ACC112 (cell line): ENCODE measurements around the gene TULP4.
A peak's percentile ranks its signal among the peaks of the same experiment; 100 is the strongest.

Experiments
- H2AFZ ChIP-seq: fragments of 200-600 bp; sonication (generic); one replicate; pipeline ENCODE4 v1.6.0; 2017; ENCODE audit warnings: antibody characterized with exemption, low read length; ENCODE audit not compliant: unreplicated experiment
- H3K27ac ChIP-seq: fragments of 200-600 bp; sonication (generic); 2 replicates; pipeline ENCODE4 v1.5.1; 2014; ENCODE audit warnings: low read depth, mild to moderate bottlenecking, antibody characterized with exemption, low read length, moderate library complexity
- H3K27me3 ChIP-seq: fragments of 200-600 bp; sonication (generic); 2 replicates; pipeline ENCODE4 v1.6.1; 2014; ENCODE audit warnings: mild to moderate bottlenecking, antibody characterized with exemption, low read length, moderate library complexity, mixed read lengths; ENCODE audit not compliant: insufficient read depth
- H3K36me3 ChIP-seq: fragments of 200-600 bp; sonication (generic); 2 replicates; pipeline ENCODE4 v1.6.1; 2016; ENCODE audit warnings: mild to moderate bottlenecking, antibody characterized with exemption, low read length, moderate library complexity, mixed read lengths; ENCODE audit not compliant: insufficient read depth
- H3K4me1 ChIP-seq: fragments of 200-600 bp; sonication (generic); one replicate; pipeline ENCODE4 v1.6.1; 2016; ENCODE audit warnings: low read length, mixed read lengths; ENCODE audit not compliant: insufficient read depth, unreplicated experiment, control insufficient read depth
- H3K4me3 ChIP-seq: fragments of 200-600 bp; sonication (generic); 2 replicates; pipeline ENCODE4 v1.5.1; 2014; ENCODE audit warnings: mild to moderate bottlenecking, low read depth, low read length
- H3K79me2 ChIP-seq: fragments of 200-600 bp; sonication (generic); one replicate; pipeline ENCODE4 v1.6.0; 2016; ENCODE audit warnings: low read length; ENCODE audit not compliant: control insufficient read depth, unreplicated experiment, insufficient read depth

TULP4 gene

DNA sequence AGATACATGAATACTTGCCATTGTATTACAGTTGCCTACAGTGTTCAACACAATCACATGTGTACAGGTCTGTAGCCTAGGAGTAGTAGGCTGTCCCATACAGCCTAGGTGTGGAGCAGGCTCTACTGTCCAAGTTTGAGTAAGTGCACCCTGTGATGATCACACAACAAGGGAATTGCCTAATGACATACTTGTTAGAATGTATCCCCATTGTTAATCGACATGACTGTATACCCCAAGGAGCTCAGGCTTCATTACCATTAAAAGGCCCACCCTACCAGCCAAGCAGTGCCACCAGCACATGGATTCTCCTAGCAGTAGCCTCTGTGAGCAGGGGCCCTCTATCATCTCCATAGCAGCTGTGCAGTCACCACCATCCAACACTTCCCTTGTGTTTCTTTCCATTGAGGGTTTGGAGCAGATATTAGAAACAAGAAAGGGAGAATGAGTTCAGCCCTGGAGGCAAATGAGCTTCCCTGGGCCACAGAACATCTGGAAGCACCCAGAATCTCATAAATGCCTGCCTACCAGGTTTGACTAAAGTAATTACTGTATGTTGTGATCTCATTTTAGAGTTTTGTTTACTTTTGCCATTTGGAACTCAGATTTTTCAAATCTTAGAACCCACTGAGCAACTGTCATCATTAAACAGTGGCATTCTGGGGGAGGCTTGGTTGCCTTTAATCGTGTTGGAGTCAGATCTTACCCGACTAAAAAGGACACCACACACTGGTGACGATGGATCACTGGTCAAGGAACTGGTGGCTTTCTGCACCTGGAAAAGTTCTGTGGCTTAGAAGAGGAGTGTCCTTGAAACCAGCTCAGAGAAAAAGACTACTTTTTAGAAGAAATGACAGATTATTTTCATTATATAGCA is 104.9 kb downstream of the TULP4 start:
- Histone ChIP-seq H2AFZ (no peak overlapping the region), H3K27ac (peak overlapping the region; percentile 68), H3K4me3 (no peak overlapping the region)

DNA sequence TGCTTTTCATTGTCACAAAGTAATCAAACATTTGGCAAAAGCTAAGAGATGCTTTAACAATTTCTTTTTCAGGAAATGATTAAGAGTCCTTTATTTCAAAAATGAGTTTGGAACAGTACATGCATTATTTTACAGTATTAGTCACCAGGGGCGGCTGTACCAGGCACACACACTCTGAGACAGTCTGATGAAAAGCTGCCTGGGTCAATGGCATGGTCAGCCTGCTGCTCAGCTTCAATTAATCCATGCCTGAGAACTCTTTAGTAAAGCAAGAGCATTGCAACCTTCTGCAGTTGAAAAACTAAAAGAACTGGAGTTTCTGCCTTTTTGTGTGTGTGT is 105.5 kb downstream of the TULP4 start:
- Histone ChIP-seq H2AFZ (no peak overlapping the region), H3K4me3 (no peak overlapping the region), H3K27me3 (no peaks in the 10 kb centered on the region), H3K27ac (peak overlapping the region; percentile 68), H3K36me3 (peaks cover 11% of the 10 kb centered on the region; the same call in 1 of the 2 replicates), H3K4me1 (peaks cover 18% of the 10 kb centered on the region), H3K79me2 (no peaks in the 10 kb centered on the region)

More for the DNA sequence above, 104.9 kb downstream of the TULP4 start:
- Histone ChIP-seq H3K79me2 (no peaks in the 10 kb centered on the region), H3K4me1 (peaks cover 18% of the 10 kb centered on the region), H3K27me3 (no peaks in the 10 kb centered on the region), H3K36me3 (peaks cover 11% of the 10 kb centered on the region; the same call in 1 of the 2 replicates)

DNA sequence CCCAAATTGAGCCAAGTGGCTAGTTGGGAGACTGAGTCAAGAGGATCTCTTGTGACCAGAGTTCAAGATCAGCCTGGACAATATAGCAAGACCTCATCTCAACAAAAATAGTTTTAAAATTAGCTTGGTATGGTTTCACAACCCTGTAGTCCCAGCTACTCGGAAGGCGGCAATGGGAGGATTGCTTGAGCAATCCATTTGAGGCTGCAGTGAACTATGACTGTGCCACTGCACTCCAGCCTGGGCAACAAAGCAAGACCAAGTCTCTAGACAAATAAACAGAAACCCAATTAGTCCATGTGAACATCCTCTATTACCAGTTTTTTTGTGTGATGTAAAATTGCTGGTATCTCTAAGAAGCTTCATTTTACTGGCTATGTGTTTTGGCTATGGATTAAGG is 106.2 kb downstream of the TULP4 start:
- no peak overlapping the region for H2AFZ ChIP-seq
- peaks cover 11% of the 10 kb centered on the region; the same call in 1 of the 2 replicates for H3K36me3 ChIP-seq
- H3K27ac ChIP-seq: no peak overlapping the region
- no peaks in the 10 kb centered on the region for H3K27me3 ChIP-seq
- H3K4me3 ChIP-seq: no peak overlapping the region
- H3K79me2 ChIP-seq: no peaks in the 10 kb centered on the region
- peaks cover 18% of the 10 kb centered on the region for H3K4me1 ChIP-seq

DNA sequence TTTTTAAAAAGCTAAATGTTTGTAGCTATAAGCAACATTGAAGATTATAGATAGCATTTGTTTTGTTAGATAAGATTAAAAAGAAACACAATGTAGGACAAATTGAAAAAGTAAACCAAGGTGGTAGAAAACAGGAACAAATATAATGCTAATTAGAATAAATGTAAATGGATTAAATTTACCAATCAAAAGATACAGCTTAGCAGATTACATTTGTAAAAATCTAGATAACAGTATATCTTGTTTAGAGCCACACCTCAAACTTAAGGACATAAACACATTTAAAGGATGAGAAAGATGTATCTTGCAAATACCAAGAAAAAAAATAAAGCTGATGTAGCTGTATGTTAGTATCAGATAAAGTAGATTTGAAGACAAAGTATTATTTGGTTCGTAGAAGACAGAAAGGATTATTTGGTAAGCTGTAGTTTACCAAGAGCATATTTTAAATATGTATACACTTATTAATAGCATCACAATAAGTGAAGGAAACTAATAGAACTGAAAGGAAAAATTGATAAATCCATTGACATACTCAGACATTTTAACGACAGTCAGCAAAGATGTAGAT is 107.2 kb downstream of the TULP4 start:
- Histone ChIP-seq H3K36me3 (peaks cover 11% of the 10 kb centered on the region; the same call in 1 of the 2 replicates), H2AFZ (no peak overlapping the region)

DNA sequence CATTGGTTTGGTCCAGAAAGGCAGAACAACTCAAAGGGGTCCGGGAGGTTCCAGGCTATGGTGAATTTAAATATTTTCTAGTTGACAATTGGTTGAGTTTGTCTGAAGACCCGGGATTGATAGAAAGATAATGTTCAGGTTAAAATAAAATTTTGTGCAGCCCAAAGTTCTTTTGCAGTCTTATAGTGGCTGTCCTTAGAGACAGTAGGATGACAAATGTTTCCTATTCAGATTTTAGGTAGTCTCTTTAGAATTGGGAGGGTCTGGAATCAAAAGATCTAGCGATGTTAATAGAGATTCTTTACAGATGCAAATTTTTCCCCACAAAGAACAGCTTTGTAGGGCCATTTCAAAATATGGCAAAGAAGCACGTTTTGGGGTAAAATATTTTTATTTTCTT is 109.1 kb downstream of the TULP4 start:
- no peak overlapping the region for H2AFZ ChIP-seq
- no peaks in the 10 kb centered on the region for H3K27me3 ChIP-seq
- H3K27ac ChIP-seq: no peak overlapping the region
- H3K4me1 ChIP-seq: peaks cover 18% of the 10 kb centered on the region
- no peaks in the 10 kb centered on the region for H3K79me2 ChIP-seq
- peaks cover 14% of the 10 kb centered on the region; the same call in 1 of the 2 replicates for H3K36me3 ChIP-seq
- no peak overlapping the region for H3K4me3 ChIP-seq

More for the DNA sequence above, 107.2 kb downstream of the TULP4 start:
- Histone ChIP-seq H3K79me2 (no peaks in the 10 kb centered on the region), H3K4me3 (no peak overlapping the region), H3K27ac (no peak overlapping the region), H3K4me1 (peaks cover 18% of the 10 kb centered on the region), H3K27me3 (no peaks in the 10 kb centered on the region)

DNA sequence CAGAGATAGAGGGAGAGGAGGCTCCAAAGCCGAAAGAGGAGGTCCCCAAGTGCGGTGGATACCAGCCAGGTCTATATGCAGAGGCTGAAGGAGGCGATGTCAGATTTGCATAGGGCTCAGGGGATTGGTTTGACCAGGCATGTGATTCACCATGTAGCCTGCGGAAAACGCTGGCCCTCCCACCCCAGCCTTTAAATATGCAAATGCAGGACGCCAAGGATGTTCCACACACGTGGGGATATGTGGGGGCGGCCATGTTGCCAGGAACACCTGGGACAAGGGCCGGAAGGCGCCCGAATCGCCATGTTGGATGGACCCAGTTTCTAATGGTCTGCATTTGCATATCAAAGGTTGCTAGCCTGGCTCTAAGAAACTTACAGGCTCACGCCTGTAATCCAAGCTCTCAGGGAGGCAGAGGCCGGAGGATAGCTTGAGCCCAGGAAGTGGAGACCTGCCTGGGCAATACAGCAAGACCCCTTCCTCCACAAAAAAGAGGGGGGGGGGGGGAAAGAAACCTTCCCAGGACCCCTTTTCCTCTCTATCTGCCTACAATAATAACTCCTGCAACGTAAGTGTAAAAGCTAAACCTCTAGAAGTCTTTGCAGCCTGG is 110.5 kb downstream of the TULP4 start:
- Histone ChIP-seq H3K27me3 (no peaks in the 10 kb centered on the region), H3K4me3 (no peak overlapping the region), H3K27ac (no peak overlapping the region), H2AFZ (no peak overlapping the region), H3K79me2 (no peaks in the 10 kb centered on the region), H3K4me1 (peaks cover 6% of the 10 kb centered on the region), H3K36me3 (peaks cover 14% of the 10 kb centered on the region; the same call in 1 of the 2 replicates)

DNA sequence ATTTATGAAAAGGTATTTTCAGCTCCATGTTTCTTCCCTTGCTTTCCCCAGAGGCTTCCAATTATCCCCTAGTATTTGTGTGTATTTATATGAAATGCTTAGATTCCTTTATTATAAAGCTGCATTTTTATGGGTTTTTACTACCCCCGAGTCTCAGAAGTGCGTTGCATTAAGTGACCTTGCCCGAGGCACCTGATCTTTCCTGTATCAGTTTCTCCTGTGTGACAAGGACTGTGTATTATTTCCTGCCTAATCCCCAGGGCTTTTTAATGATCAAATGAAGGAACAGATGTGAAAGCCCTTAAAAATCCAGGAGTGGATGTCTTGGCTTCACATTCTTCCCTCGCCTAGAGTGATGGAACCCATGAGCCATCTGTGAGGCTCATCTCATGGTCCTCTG is 118.8 kb downstream of the TULP4 start:
- no peaks in the 10 kb centered on the region for H3K27me3 ChIP-seq
- H3K4me3 ChIP-seq: no peak overlapping the region
- H3K36me3 ChIP-seq: no peaks in the 10 kb centered on the region
- H3K79me2 ChIP-seq: no peaks in the 10 kb centered on the region
- H3K4me1 ChIP-seq: no peaks in the 10 kb centered on the region
- H2AFZ ChIP-seq: no peak overlapping the region
- no peak overlapping the region for H3K27ac ChIP-seq

DNA sequence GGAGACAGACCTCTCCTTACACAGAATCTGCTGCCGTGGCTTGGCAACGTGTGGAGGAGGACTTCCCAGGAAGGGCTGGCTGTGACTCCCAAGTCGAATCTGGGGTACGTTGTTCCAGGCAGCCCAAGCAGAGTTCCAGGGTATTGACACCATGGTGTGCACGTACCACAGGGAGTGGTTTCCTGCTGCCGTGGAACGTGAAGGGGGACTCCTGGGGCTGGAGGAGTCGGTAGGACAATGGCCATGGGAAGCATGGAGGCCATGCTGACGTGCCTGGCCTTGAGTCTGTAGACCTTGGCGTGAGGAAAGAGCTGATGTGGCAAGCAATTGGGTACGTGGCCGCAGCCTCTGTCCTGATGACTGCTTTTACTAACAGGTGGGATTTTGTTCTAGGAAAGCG is 119.3 kb downstream of the TULP4 start:
- Histone ChIP-seq H3K27me3 (no peaks in the 10 kb centered on the region), H3K27ac (no peak overlapping the region), H3K36me3 (no peaks in the 10 kb centered on the region), H3K4me1 (no peaks in the 10 kb centered on the region), H3K4me3 (no peak overlapping the region), H2AFZ (no peak overlapping the region), H3K79me2 (no peaks in the 10 kb centered on the region)

DNA sequence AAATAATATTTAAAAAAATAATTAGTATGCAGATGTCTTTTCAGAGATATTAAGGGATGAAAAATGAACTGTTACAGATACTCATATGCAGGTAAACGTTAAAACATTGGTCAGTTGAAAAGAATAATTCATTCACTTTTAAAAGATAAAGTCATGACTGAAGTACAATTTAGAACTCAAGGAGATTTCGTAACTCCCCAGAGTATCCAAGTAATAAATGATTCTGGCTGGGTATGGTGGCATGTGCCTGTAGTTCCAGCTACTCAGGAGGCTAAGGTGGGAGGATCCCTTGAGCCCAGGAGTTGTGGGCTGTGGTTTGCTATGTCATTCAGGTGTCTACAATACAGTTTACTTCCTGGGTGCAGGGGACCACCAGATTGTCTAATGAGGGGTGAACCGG is 125.3 kb downstream of the TULP4 start:
- Histone ChIP-seq H3K79me2 (no peaks in the 10 kb centered on the region), H2AFZ (no peak overlapping the region), H3K27ac (no peak overlapping the region), H3K36me3 (no peaks in the 10 kb centered on the region), H3K27me3 (no peaks in the 10 kb centered on the region), H3K4me1 (no peaks in the 10 kb centered on the region), H3K4me3 (no peak overlapping the region)

DNA sequence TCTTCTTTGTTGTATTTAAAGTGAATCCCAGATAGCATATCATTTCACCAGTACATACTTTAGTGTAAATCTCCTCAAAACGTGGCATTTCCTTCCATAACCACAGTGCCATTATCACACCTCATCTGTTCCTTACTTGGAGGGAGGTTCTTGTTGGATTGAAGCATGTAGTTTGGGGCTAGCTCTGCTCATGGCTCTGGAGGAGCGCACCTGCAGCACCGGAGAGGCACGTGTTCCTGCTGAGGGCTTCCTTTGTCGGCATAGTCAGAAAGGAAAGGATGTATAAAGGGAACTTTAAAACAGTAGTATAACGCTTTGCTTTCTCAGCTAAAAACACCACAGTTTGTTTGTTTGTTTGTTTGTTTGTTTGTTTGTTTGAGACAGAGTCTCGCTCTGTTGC is 126.0 kb downstream of the TULP4 start:
- no peaks in the 10 kb centered on the region for H3K27me3 ChIP-seq
- H3K4me3 ChIP-seq: no peak overlapping the region
- no peaks in the 10 kb centered on the region for H3K36me3 ChIP-seq
- no peaks in the 10 kb centered on the region for H3K79me2 ChIP-seq
- no peak overlapping the region for H3K27ac ChIP-seq
- no peaks in the 10 kb centered on the region for H3K4me1 ChIP-seq
- no peak overlapping the region for H2AFZ ChIP-seq
